CD4-positive, alpha-beta T cell treated with Interleukin-12 subunit alpha and Interleukin-12 subunit beta, for 1 hour (primary cell): ENCODE data around the gene KLF11.
"Not testable (repeated sequence)": the region's sequence is repeated elsewhere in the genome, so short reads cannot be mapped to it uniquely, and the experiment has no call there.

Experiments used
- DNase-seq: peaks from one replicate; pipeline ENCODE4 v3.0.0-alpha.2; 2020

Gene KLF11

GRCh38 chr2:10009811-10010781, 33.3 kb upstream of the KLF11 start:
- no peak for DNase-seq

GRCh38 chr2:10010861-10011605, 32.3 kb upstream of the KLF11 start:
- DNase-seq: not testable (repeated sequence)

GRCh38 chr2:10011606-10012325, 31.6 kb upstream of the KLF11 start:
- not testable (repeated sequence) for DNase-seq

GRCh38 chr2:10012366-10012962, 30.9 kb upstream of the KLF11 start:
- DNase-seq: not testable (repeated sequence)

- no peak for DNase-seq
These were observed 30.3 kb upstream of the KLF11 start for GRCh38 chr2:10012963-10013461.

- not testable (repeated sequence) for DNase-seq
These were observed 29.5 kb upstream of the KLF11 start for GRCh38 chr2:10013651-10014417.

- no peak for DNase-seq
These were observed 28.7 kb upstream of the KLF11 start for GRCh38 chr2:10014418-10015190.

GRCh38 chr2:10015376-10015989, 27.9 kb upstream of the KLF11 start:
- DNase-seq: not testable (repeated sequence)

GRCh38 chr2:10016001-10016801, 27.1 kb upstream of the KLF11 start:
- no peak for DNase-seq

GRCh38 chr2:10016802-10017258, 26.5 kb upstream of the KLF11 start:
- DNase-seq: no peak

- no peak for DNase-seq
These were observed 25.9 kb upstream of the KLF11 start for GRCh38 chr2:10017313-10017941.

GRCh38 chr2:10019174-10019573, 24.2 kb upstream of the KLF11 start:
- DNase-seq: no peak

- DNase-seq: no peak
These were observed 23.5 kb upstream of the KLF11 start for GRCh38 chr2:10019602-10020400.

- DNase-seq: no peak
These were observed 21.3 kb upstream of the KLF11 start for GRCh38 chr2:10022041-10022421.

GRCh38 chr2:10022445-10022844, 20.9 kb upstream of the KLF11 start:
- no peak for DNase-seq

GRCh38 chr2:10022966-10023662, 20.2 kb upstream of the KLF11 start:
- no peak for DNase-seq

GRCh38 chr2:10026940-10027569, 16.3 kb upstream of the KLF11 start:
- DNase-seq: no peak
